K562 (cell line): Measurements from ENCODE around the gene ITGA2B. TPM values are rescaled to one million over a fixed set of nuclear protein-coding genes. Genes with fewer than 3 reads are reported as not detected.

Experiments
- CBFA2T3 ChIP-seq: fragments of 450-650 bp; IDR thresholded peaks from 2 replicates; pipeline ENCODE4 v1.6.1; 2017
- ETV1 ChIP-seq: fragments of 450-650 bp; conservative IDR thresholded peaks from 2 replicates; pipeline ENCODE4 v1.6.1; 2016; ENCODE audit warnings: missing genetic modification characterization, control low read depth, low read depth, missing compliant biosample characterization
- EWSR1 ChIP-seq: fragments of 450-650 bp; IDR thresholded peaks from 2 replicates; pipeline ENCODE4 v1.6.1; 2018; ENCODE audit warnings: borderline replicate concordance, mild to moderate bottlenecking, low read depth, moderate library complexity; ENCODE audit not compliant: partially characterized antibody
- NFIC ChIP-seq: fragments of 450-650 bp; IDR thresholded peaks from 2 replicates; pipeline ENCODE4 v1.6.1; 2017; ENCODE audit warnings: mild to moderate bottlenecking, inconsistent platforms
- PHF8 ChIP-seq: fragments of 200-600 bp; sonication (generic); IDR thresholded peaks from 2 replicates; pipeline ENCODE4 v1.6.1; 2012; ENCODE audit warnings: mixed run types, mild to moderate bottlenecking, inconsistent platforms, low read length, moderate library complexity, borderline replicate concordance
- SMC3 ChIP-seq: conservative IDR thresholded peaks from 2 replicates; pipeline ENCODE4 v1.6.1; 2011; ENCODE audit warnings: low read depth, low read length, improper control_type of control experiment; ENCODE audit not compliant: insufficient read depth
- STAG1 ChIP-seq: sonication (generic); formaldehyde crosslinking; IDR thresholded peaks from 2 replicates; pipeline ENCODE4 v1.5.0; 2020; ENCODE audit warnings: missing genetic modification reagents, borderline replicate concordance
- TAF15 ChIP-seq: fragments of 200-400 bp; formaldehyde crosslinking; IDR thresholded peaks from 2 replicates; pipeline ENCODE4 v1.6.1; 2017; ENCODE audit warnings: mild to moderate bottlenecking, low read depth, low read length, moderate library complexity
- TOE1 ChIP-seq, 2 experiments: fragments of 450-650 bp in 1 of 2; sonication (generic) in 1 of 2; formaldehyde crosslinking in 1 of 2; IDR thresholded peaks; 2 replicates each; pipeline versions ENCODE4 v1.7.1 to v1.8.0; 2016 to 2022; ENCODE audit warnings: borderline replicate concordance in 2 of 2, mild to moderate bottlenecking in 2 of 2, antibody characterized with exemption in 1 of 2, inconsistent platforms in 1 of 2, low read depth in 1 of 2, missing genetic modification reagents in 1 of 2, moderate library complexity in 1 of 2
- TRIM24 ChIP-seq, 2 experiments: fragments of 450-650 bp; IDR thresholded peaks; 2 replicates each; pipeline ENCODE4 v1.6.1; 2016
- TRIM28 ChIP-seq: fragments of 450-650 bp; IDR thresholded peaks from 2 replicates; pipeline ENCODE4 v1.6.1; 2017
- ZBTB1 ChIP-seq: sonication (generic); formaldehyde crosslinking; IDR thresholded peaks from 2 replicates; pipeline ENCODE4 v1.8.1; 2023; ENCODE audit warnings: missing genetic modification reagents, low read depth, mild to moderate bottlenecking, borderline replicate concordance
- ZNF143 ChIP-seq: sonication (generic); formaldehyde crosslinking; IDR thresholded peaks from 2 replicates; pipeline ENCODE4 v1.9.0; 2022; ENCODE audit warnings: mild to moderate bottlenecking, missing genetic modification reagents
- ZNF507 ChIP-seq: conservative IDR thresholded peaks from 2 replicates; pipeline ENCODE4 v1.6.1; 2017; ENCODE audit warnings: missing genetic modification characterization, missing compliant biosample characterization
- polyA plus RNA-seq, 8 experiments: library from polyadenylated mRNA; depleted of rRNA in 4 of 8; stranded (reverse) in 5 of 8; unstranded in 3 of 8; fragments of >200 nt; fragmentation: Nextera tagmentation in 2 of 8; fragmentation: Illumina TruSeq in 1 of 8; extraction: Ambion mirVana in 2 of 8; extraction: Trizol in 1 of 8; gene quantifications; 2 replicates each; pipeline versions ENCODE4 v1.2.1 to v1.2.3, GENCODE V29; 2011 to 2014; ENCODE audit warnings: inconsistent platforms in 1 of 8, missing spikeins in 1 of 8
- total RNA-seq, 7 experiments: library from RNA; depleted of rRNA in 6 of 7; stranded (reverse); fragments of >200 nt in 6 of 7; fragmentation: Illumina TruSeq in 2 of 7; extraction: Trizol in 2 of 7; gene quantifications; 2 replicates each; pipeline versions ENCODE4 v1.2.1 to v1.2.3, GENCODE V29; 2011 to 2021; ENCODE audit warnings: low replicate concordance in 1 of 7
- TF ChIP-seq, protein P1 (sequence below), 3 experiments: IDR thresholded peaks in 2 of 3; conservative IDR thresholded peaks in 1 of 3; 2 replicates each; pipeline ENCODE4 v1.5.1; 2011 to 2012; ENCODE audit warnings: low read length in 3 of 3, mild to moderate bottlenecking in 3 of 3, control low read depth in 2 of 3, improper control_type of control experiment in 1 of 3, inconsistent platforms in 1 of 3, low read depth in 1 of 3, mixed read lengths in 1 of 3, moderate library complexity in 1 of 3; ENCODE audit not compliant: insufficient read depth in 2 of 3
- TF ChIP-seq, protein P2 (sequence below): sonication (generic); formaldehyde crosslinking; IDR thresholded peaks from 2 replicates; pipeline ENCODE4 v1.8.1; 2023; ENCODE audit warnings: missing genetic modification reagents, mild to moderate bottlenecking, borderline replicate concordance
- TF ChIP-seq, protein P3 (sequence below): fragments of 450-650 bp; formaldehyde crosslinking; IDR thresholded peaks from 2 replicates; pipeline ENCODE4 v1.4.0; 2022; ENCODE audit warnings: missing genetic modification characterization
- TF ChIP-seq, protein P4 (sequence below), 2 experiments: IDR thresholded peaks; 2 replicates each; pipeline ENCODE4 v1.6.1; 2011; ENCODE audit warnings: borderline replicate concordance in 1 of 2, control low read depth in 1 of 2, low read depth in 1 of 2, low read length in 1 of 2, mild to moderate bottlenecking in 1 of 2, mixed read lengths in 1 of 2, moderate library complexity in 1 of 2; ENCODE audit not compliant: insufficient read depth in 1 of 2, insufficient read length in 1 of 2, poor library complexity in 1 of 2, severe bottlenecking in 1 of 2; ENCODE audit errors: extremely low read depth in 1 of 2

Gene ITGA2B
- total and polyA plus RNA-seq, 9 of the 15 experiments (the other 6 are each of a cell fraction or from before 2014, with no cell fraction given), result 1.1 to 26.4 (median 5.6) TPM

DNA sequence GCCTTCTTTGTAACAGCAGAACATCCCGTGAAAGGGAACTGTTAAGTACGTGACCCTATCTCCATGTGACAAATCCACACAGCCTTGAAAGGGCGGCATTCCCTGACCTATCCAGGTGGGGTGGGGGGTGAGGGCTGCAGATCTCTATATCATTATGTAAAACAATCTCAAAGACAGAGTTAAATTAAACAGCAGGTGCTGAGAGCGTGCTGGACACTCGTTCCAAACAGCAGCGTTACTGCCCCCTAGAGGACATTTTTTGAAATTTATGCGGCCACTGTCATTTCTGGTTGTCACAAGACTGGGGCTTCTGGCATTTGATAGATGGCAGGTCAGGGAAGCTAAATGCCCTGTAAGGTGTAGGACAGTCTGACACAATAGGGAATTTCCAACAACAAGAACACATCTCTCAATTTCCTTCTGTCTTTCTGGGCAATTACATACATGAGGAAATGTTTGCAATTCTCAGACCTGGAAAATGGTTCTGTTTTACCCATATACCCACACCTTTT is 58.1 kb downstream of the ITGA2B start (continued):
- TF ChIP-seq, protein P1, sequence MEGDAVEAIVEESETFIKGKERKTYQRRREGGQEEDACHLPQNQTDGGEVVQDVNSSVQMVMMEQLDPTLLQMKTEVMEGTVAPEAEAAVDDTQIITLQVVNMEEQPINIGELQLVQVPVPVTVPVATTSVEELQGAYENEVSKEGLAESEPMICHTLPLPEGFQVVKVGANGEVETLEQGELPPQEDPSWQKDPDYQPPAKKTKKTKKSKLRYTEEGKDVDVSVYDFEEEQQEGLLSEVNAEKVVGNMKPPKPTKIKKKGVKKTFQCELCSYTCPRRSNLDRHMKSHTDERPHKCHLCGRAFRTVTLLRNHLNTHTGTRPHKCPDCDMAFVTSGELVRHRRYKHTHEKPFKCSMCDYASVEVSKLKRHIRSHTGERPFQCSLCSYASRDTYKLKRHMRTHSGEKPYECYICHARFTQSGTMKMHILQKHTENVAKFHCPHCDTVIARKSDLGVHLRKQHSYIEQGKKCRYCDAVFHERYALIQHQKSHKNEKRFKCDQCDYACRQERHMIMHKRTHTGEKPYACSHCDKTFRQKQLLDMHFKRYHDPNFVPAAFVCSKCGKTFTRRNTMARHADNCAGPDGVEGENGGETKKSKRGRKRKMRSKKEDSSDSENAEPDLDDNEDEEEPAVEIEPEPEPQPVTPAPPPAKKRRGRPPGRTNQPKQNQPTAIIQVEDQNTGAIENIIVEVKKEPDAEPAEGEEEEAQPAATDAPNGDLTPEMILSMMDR (IDR thresholded peaks at IDR 0.05 in 2 of 3, conservative IDR thresholded peaks at IDR 0.05 in 1 of 3; ENCODE audit: insufficient read depth in 2 of 3, low read depth in 1 of 3, low read length in 3 of 3), result peak; percentile 84 to 89 (median 88)
- TF ChIP-seq STAG1 (CRISPR knock-in tag), result peak; percentile 34; the same call in 1 of the 2 replicates
- TF ChIP-seq, protein P2, sequence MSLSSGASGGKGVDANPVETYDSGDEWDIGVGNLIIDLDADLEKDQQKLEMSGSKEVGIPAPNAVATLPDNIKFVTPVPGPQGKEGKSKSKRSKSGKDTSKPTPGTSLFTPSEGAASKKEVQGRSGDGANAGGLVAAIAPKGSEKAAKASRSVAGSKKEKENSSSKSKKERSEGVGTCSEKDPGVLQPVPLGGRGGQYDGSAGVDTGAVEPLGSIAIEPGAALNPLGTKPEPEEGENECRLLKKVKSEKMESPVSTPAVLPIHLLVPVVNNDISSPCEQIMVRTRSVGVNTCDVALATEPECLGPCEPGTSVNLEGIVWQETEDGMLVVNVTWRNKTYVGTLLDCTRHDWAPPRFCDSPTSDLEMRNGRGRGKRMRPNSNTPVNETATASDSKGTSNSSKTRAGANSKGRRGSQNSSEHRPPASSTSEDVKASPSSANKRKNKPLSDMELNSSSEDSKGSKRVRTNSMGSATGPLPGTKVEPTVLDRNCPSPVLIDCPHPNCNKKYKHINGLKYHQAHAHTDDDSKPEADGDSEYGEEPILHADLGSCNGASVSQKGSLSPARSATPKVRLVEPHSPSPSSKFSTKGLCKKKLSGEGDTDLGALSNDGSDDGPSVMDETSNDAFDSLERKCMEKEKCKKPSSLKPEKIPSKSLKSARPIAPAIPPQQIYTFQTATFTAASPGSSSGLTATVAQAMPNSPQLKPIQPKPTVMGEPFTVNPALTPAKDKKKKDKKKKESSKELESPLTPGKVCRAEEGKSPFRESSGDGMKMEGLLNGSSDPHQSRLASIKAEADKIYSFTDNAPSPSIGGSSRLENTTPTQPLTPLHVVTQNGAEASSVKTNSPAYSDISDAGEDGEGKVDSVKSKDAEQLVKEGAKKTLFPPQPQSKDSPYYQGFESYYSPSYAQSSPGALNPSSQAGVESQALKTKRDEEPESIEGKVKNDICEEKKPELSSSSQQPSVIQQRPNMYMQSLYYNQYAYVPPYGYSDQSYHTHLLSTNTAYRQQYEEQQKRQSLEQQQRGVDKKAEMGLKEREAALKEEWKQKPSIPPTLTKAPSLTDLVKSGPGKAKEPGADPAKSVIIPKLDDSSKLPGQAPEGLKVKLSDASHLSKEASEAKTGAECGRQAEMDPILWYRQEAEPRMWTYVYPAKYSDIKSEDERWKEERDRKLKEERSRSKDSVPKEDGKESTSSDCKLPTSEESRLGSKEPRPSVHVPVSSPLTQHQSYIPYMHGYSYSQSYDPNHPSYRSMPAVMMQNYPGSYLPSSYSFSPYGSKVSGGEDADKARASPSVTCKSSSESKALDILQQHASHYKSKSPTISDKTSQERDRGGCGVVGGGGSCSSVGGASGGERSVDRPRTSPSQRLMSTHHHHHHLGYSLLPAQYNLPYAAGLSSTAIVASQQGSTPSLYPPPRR (CRISPR knock-in tag), result no peak
- TF ChIP-seq ZBTB1 (CRISPR knock-in tag), result no peak
- no peak for TF ChIP-seq TAF15
- TF ChIP-seq, protein P3, sequence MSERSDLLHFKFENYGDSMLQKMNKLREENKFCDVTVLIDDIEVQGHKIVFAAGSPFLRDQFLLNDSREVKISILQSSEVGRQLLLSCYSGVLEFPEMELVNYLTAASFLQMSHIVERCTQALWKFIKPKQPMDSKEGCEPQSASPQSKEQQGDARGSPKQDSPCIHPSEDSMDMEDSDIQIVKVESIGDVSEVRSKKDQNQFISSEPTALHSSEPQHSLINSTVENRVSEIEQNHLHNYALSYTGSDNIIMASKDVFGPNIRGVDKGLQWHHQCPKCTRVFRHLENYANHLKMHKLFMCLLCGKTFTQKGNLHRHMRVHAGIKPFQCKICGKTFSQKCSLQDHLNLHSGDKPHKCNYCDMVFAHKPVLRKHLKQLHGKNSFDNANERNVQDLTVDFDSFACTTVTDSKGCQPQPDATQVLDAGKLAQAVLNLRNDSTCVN (CRISPR knock-in tag), result no peak
- TF ChIP-seq, protein P4, sequence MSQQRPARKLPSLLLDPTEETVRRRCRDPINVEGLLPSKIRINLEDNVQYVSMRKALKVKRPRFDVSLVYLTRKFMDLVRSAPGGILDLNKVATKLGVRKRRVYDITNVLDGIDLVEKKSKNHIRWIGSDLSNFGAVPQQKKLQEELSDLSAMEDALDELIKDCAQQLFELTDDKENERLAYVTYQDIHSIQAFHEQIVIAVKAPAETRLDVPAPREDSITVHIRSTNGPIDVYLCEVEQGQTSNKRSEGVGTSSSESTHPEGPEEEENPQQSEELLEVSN (IDR thresholded peaks at IDR 0.05; ENCODE audit: borderline replicate concordance in 1 of 2, extremely low read depth in 1 of 2, insufficient read depth in 1 of 2, insufficient read length in 1 of 2, low read depth in 1 of 2, low read length in 1 of 2, poor library complexity in 1 of 2, severe bottlenecking in 1 of 2), result no peak
- TF ChIP-seq TRIM24 (IDR thresholded peaks at IDR 0.05), result no peak
- no peak for TF ChIP-seq ETV1 (tag)
- TF ChIP-seq TRIM28, result no peak
- TF ChIP-seq ZNF507, result no peak
- TF ChIP-seq PHF8, result no peak
- TF ChIP-seq EWSR1, result no peak
- TF ChIP-seq ZNF143, result no peak
- peak; percentile 53 for TF ChIP-seq SMC3
- no peak for TF ChIP-seq CBFA2T3
- no peak for TF ChIP-seq TOE1 (IDR thresholded peaks at IDR 0.05; ENCODE audit: borderline replicate concordance)
- TF ChIP-seq TOE1 (CRISPR knock-in tag; IDR thresholded peaks at IDR 0.05; ENCODE audit: borderline replicate concordance, low read depth), result no peak
- TF ChIP-seq NFIC, result no peak
